Nephron progenitor cell (in vitro differentiated cells): Measurements from ENCODE around the gene GGT7.

Source experiments
- DNase-seq: peaks from one replicate; pipeline ENCODE4 v3.0.0; 2021
- H3K27ac Mint-ChIP-seq: 2 replicates; pipeline ENCODE4 v1.8.0; 2021; ENCODE audit warnings: mild to moderate bottlenecking, moderate library complexity, mixed read lengths
- H3K27me3 Mint-ChIP-seq: 2 replicates; pipeline ENCODE4 v1.8.0; 2021; ENCODE audit warnings: mild to moderate bottlenecking, low read depth, mixed read lengths; ENCODE audit not compliant: poor library complexity
- H3K36me3 Mint-ChIP-seq: 2 replicates; pipeline ENCODE4 v1.8.0; 2021; ENCODE audit warnings: low read depth, mixed read lengths
- H3K4me1 Mint-ChIP-seq: 2 replicates; pipeline ENCODE4 v1.8.0; 2021; ENCODE audit warnings: mixed read lengths
- H3K4me3 Mint-ChIP-seq: 2 replicates; pipeline ENCODE4 v1.8.0; 2021; ENCODE audit warnings: mild to moderate bottlenecking, moderate library complexity, mixed read lengths
- H3K9me3 Mint-ChIP-seq: 2 replicates; pipeline ENCODE4 v1.8.0; 2021; ENCODE audit warnings: mild to moderate bottlenecking, moderate library complexity, mixed read lengths
- TF ChIP-seq, protein P1 (sequence below): fragments of 200-600 bp; sonication (generic); IDR thresholded peaks from 2 replicates; pipeline ENCODE4 v1.5.0; 2021; ENCODE audit warnings: antibody characterized with exemption

GGT7 gene

DNA sequence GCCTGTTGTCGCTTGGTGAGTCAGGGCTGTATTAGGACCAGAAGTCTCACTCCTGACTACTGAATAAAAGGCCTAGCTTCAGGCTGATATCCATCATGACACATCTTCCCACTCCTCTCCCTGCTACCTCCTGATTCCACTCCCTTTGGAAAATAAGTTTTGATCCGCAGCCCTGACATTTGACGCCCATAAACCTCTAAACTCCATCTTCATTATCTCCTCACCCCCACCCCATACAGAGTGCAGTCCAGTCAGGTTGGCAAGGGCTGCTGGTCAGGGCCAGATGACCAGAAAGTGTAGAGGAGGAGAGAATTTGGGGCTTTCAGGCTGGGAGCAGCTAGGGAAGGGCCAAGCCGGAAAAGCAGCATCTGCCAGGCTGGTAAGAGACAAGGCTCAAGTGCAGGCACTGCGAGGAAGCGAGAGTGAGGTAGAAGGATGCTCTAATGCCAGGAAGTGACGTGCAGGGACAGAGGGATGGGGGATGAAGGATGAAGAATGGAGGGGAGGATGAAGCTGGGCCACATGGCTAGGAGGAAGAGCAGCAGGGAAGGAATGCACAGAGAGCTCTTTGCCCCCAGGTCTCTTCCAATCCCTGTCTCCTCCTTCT lies 1.2 kb downstream of the GGT7 start:
- Mint-ChIP-seq H3K36me3 (no peaks in the 10 kb centered on the region), H3K4me1 (peaks cover 49% of the 10 kb centered on the region), H3K27me3 (peaks cover 24% of the 10 kb centered on the region), H3K9me3 (no peaks in the 10 kb centered on the region), H3K27ac (no peak overlapping the region), H3K4me3 (peak overlapping the region; percentile 91)
- TF ChIP-seq, protein P1, sequence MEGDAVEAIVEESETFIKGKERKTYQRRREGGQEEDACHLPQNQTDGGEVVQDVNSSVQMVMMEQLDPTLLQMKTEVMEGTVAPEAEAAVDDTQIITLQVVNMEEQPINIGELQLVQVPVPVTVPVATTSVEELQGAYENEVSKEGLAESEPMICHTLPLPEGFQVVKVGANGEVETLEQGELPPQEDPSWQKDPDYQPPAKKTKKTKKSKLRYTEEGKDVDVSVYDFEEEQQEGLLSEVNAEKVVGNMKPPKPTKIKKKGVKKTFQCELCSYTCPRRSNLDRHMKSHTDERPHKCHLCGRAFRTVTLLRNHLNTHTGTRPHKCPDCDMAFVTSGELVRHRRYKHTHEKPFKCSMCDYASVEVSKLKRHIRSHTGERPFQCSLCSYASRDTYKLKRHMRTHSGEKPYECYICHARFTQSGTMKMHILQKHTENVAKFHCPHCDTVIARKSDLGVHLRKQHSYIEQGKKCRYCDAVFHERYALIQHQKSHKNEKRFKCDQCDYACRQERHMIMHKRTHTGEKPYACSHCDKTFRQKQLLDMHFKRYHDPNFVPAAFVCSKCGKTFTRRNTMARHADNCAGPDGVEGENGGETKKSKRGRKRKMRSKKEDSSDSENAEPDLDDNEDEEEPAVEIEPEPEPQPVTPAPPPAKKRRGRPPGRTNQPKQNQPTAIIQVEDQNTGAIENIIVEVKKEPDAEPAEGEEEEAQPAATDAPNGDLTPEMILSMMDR = no peak
- DNase-seq = no peak

DNA sequence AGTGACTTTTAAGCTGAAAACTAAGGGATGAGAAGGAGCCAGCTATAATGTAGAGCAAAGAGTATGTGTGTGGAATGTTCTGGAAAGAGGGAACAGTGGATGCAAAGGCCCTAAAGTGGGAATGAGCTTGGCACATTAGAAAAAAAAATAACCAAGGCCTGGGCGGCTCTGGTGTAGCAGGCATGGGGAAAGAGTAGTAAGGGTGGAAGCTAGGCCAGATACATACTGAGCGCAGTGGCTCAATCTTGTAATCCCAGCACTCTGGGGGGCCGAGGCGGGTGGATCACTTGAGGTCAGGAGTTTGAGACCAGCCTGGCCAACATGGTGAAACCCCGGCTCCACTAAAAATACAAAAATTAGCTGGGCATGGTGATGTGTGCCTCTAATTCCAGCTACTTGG lies 8.4 kb downstream of the GGT7 start:
- TF ChIP-seq, protein P1 = no peak
- peaks cover 21% of the 10 kb centered on the region for H3K4me1 Mint-ChIP-seq
- DNase-seq = no peak
- peaks cover 3% of the 10 kb centered on the region for H3K27me3 Mint-ChIP-seq
- H3K27ac Mint-ChIP-seq = peak overlapping the region; percentile 3
- no peak overlapping the region for H3K4me3 Mint-ChIP-seq
- H3K9me3 Mint-ChIP-seq = no peaks in the 10 kb centered on the region
- H3K36me3 Mint-ChIP-seq = peaks cover 9% of the 10 kb centered on the region

GRCh38 chr20:34863421-34863965 lies 9.2 kb downstream of the GGT7 start:
- Mint-ChIP-seq H3K9me3 (no peaks in the 10 kb centered on the region), H3K4me3 (no peak overlapping the region), H3K36me3 (peaks cover 9% of the 10 kb centered on the region), H3K4me1 (peaks cover 21% of the 10 kb centered on the region), H3K27me3 (peaks cover 3% of the 10 kb centered on the region), H3K27ac (peak overlapping the region; percentile 3)
- no peak for DNase-seq
- TF ChIP-seq, protein P1 = no peak

- Mint-ChIP-seq H3K27ac (no peak overlapping the region), H3K4me1 (peaks cover 21% of the 10 kb centered on the region), H3K36me3 (peaks cover 14% of the 10 kb centered on the region), H3K4me3 (no peak overlapping the region), H3K9me3 (no peaks in the 10 kb centered on the region), H3K27me3 (peaks cover 3% of the 10 kb centered on the region)
- DNase-seq = no peak
- TF ChIP-seq, protein P1 = no peak
Observed at GRCh38 chr20:34862724-34863123, 9.9 kb downstream of the GGT7 start.

GRCh38 chr20:34861386-34862084 lies 11.1 kb downstream of the GGT7 start:
- TF ChIP-seq, protein P1 = no peak
- Mint-ChIP-seq H3K36me3 (peaks cover 14% of the 10 kb centered on the region), H3K27ac (no peak overlapping the region), H3K9me3 (no peaks in the 10 kb centered on the region), H3K4me3 (no peak overlapping the region), H3K4me1 (peaks cover 21% of the 10 kb centered on the region), H3K27me3 (peaks cover 6% of the 10 kb centered on the region)
- no peak for DNase-seq
